Lower leg skin (tissue), 4 donors: Measurements from ENCODE around the gene CAPN13. TPM values are rescaled to one million over a fixed set of nuclear protein-coding genes. Genes with fewer than 3 reads are reported as not detected.
A peak's percentile ranks its signal among the peaks of the same experiment; 100 is the strongest.

ENCODE experiments used
- DNase-seq, 2 donors: peaks; one replicate each; pipeline ENCODE4 v3.0.0-alpha.2; 2019; ENCODE audit warnings: low spot score in 2 of 2
- H3K4me3 ChIP-seq: fragments of 200-600 bp; sonication (generic); 2 replicates; pipeline ENCODE4 v1.5.1; 2017; ENCODE audit warnings: mild to moderate bottlenecking, low read depth; ENCODE audit not compliant: poor library complexity, severe bottlenecking
- CTCF ChIP-seq, 3 donors: fragments of 450-650 bp; IDR thresholded peaks; one replicate each; pipeline ENCODE4 v1.5.1; 2016; ENCODE audit warnings: antibody characterized with exemption in 3 of 3, mild to moderate bottlenecking in 3 of 3, moderate library complexity in 2 of 3
- POLR2A ChIP-seq, 2 donors: fragments of 450-650 bp; IDR thresholded peaks; one replicate each; pipeline ENCODE4 v1.6.1; 2016 to 2017; ENCODE audit warnings: antibody characterized with exemption in 2 of 2, mild to moderate bottlenecking in 1 of 2, moderate library complexity in 1 of 2
- WGBS, 2 donors: methylation state at CpG; one replicate each; pipeline ENCODE4 v1.1.5; 2018; 5-methylcytosine and 5-hydroxymethylcytosine counted together
- intact Hi-C: fragments of 100-400 bp; cut with DNase I; formaldehyde crosslinking; loops from one replicate; pipeline ENCODE4 v1.15.0; 2023; ENCODE audit warnings: low total_unique reads
- total RNA-seq, 4 donors: library from RNA; depleted of rRNA; stranded (reverse); fragments of >200 nt; gene quantifications; one replicate each; pipeline ENCODE4 v1.1.0, GENCODE V29; 2016

The CAPN13 gene
- total RNA-seq, 4 donors from 2014 or later: 0.10 to 0.45 (median 0.11) TPM; not detected in 1

GRCh38 chr2:30736461-30737325, 70.6 kb downstream of the CAPN13 start:
- WGBS, 2 donors: 78 to 80% methylated on average over 18 of the region's 18 CpGs
- DNase-seq: peak in 1 of 2 donors; percentile 77

DNA sequence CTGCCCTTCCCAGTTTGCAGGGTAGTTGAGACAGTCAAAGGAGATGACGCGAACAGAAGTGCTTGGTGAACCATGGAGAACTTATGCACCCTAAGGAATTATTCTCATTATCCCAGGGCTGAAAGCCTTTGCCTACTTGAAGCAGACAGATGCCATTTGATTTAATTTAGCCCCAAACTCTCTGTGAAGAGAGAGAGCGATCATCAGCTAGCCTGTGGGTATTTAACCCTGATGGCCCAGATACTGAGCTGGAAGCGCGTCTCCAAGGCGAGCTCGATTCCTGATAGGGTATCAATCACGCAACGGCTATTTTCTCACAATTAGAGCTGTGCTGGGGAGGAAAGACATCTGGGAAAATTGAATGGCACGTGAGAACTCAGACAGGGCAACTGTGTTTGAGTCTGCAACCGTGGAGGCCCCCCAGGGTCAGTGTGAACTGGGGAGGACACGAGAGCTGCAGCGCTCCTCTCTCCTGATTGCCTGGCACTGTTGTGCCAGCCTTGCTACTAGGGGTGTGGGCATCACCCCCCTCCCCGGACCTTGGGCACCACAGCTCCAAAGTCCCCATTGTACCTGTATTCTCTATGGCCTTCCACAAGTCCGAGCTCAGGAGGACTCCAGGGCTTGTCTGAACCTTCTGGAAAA, 73.2 kb downstream of the CAPN13 start:
- no peak for TF ChIP-seq CTCF (IDR thresholded peaks at IDR 0.05)
- TF ChIP-seq POLR2A (IDR thresholded peaks at IDR 0.05): no peak
- intact Hi-C loops: no loop called here
- peak in 1 of 2 donors; percentile 65 for DNase-seq
- WGBS, 2 donors: 84 to 87% methylated on average over 15 of the region's 15 CpGs
- H3K4me3 ChIP-seq: no peak overlapping the region

More at GRCh38 chr2:30736461-30737325, 70.6 kb downstream of the CAPN13 start:
- intact Hi-C loops: no loop called here
- H3K4me3 ChIP-seq: no peak overlapping the region
- no peak for TF ChIP-seq POLR2A (IDR thresholded peaks at IDR 0.05)
- TF ChIP-seq CTCF (IDR thresholded peaks at IDR 0.05): no peak

DNA sequence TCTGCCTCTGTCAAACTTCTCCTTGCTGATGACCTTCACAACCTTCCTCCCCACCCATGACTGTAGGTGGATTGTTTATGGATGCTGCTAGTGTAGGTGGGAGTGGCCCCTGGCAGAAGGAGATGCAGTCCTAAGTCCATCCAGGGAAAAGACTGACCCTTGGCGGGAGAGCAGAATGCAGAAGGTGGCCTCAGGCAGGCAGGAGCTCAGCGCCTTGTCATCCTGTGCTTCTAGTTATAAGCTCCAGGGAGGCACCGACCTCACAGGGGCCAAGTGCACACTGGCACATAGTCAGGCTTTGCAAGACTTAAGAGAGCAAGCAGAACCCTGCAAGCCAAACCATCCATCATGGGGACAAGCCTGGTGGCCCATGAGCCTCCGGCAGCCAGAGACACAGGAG, 74.4 kb downstream of the CAPN13 start:
- WGBS, 2 donors: 87 to 96% methylated on average over 4 of the region's 4 CpGs

DNA sequence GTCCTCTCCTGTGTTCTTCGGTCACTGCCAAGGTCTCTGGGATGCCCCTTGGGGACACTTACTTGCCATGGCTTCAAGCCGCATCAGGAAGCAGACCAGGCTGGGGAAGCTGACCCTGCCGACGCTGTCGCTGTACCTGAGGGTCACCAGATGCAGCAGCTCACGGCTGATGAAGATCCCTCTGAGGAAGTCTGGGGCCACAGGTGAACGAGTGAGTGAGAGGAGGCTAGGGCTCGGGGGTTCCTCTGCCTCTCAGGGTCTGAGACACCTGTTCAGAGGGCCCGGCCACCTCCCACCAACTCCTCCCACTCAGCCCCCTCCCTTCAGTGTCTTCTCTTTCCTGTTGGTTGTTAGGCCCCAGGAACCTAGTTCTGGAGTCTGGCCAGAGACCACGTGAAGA, 74.9 kb downstream of the CAPN13 start:
- no peak overlapping the region for H3K4me3 ChIP-seq
- 87 to 90% methylated on average over 10 of the region's 10 CpGs for WGBS, 2 donors
- TF ChIP-seq POLR2A (IDR thresholded peaks at IDR 0.05) (no peak), CTCF (IDR thresholded peaks at IDR 0.05) (no peak)

More for the DNA sequence above, 74.4 kb downstream of the CAPN13 start:
- peak in 1 of 2 donors; percentile 77 for DNase-seq
- H3K4me3 ChIP-seq: no peak overlapping the region
- TF ChIP-seq CTCF (IDR thresholded peaks at IDR 0.05) (no peak), POLR2A (IDR thresholded peaks at IDR 0.05) (no peak)
- intact Hi-C loops: no loop called here

DNA sequence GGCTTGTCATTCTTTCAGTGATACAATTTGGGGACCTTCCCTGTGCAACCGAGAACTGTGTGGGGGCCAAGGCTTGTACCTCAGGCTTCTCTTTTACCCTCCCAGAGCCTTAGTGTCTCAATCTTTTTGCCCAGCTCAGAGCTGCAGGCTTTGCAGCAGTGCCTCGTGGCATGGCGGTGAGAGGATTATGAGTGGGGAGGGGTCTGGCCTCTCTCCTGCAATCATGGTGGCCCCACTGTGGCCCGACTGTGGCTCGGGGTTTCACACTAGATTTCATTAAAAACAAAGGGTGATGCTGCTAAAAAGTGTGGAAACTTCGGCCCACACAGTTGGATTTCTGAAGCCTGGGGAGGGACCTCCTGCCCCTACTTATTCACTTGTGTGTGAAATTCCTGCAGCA, 75.5 kb downstream of the CAPN13 start:
- TF ChIP-seq CTCF (IDR thresholded peaks at IDR 0.05): no peak
- TF ChIP-seq POLR2A (IDR thresholded peaks at IDR 0.05): no peak
- DNase-seq: peak in 1 of 2 donors; percentile 49
- 71 to 81% methylated on average over 6 of the region's 6 CpGs for WGBS, 2 donors
- no peak overlapping the region for H3K4me3 ChIP-seq
- intact Hi-C loops: no loop called here

More for the DNA sequence above, 74.9 kb downstream of the CAPN13 start:
- DNase-seq: peak in 1 of 2 donors; percentile 61
- intact Hi-C loops: no loop called here
